Measurements from ENCODE around the gene GRM4. TPM values are rescaled to one million over a fixed set of nuclear protein-coding genes. Genes with fewer than 3 reads are reported as not detected.
"Not testable (repeated sequence)": the region's sequence is repeated elsewhere in the genome, so short reads cannot be mapped to it uniquely, and the experiment has no call there.

Gene GRM4
- polyA plus RNA-seq (2012; ENCODE audit: insufficient read depth, insufficient read length): 1.8 TPM

GRCh38 chr6:34146021-34146782 is at the start of gene GRM4:
Gene GRM4 (minus strand): TSS chr6:34146087. CDS start chr6:34133496, 12,591 bp downstream.
- DNase-seq (ENCODE audit: low read depth, low spot score): no peak
- H3K4me3 ChIP-seq (ENCODE audit: low read length): peak within 1 kb of the TSS; percentile 43

- H3K4me3 ChIP-seq (ENCODE audit: low read length): no peak overlapping the region
- DNase-seq (ENCODE audit: low read depth, low spot score): no peak
Measured at GRCh38 chr6:34194772-34195171, 48.9 kb upstream of the GRM4 start.

GRCh38 chr6:34190504-34191122 is 44.7 kb upstream of the GRM4 start:
- H3K4me3 ChIP-seq (ENCODE audit: low read length): no peak overlapping the region
- no peak for DNase-seq (ENCODE audit: low read depth, low spot score)

- H3K4me3 ChIP-seq (ENCODE audit: low read length): no peak overlapping the region
- peak; percentile 39 for DNase-seq (ENCODE audit: low read depth, low spot score)
Measured at GRCh38 chr6:34189806-34190503, 44.1 kb upstream of the GRM4 start.

- not testable (repeated sequence) for DNase-seq (ENCODE audit: low read depth, low spot score); H3K4me3 ChIP-seq (ENCODE audit: low read length)
Measured at GRCh38 chr6:34184726-34185125, 38.8 kb upstream of the GRM4 start.

- H3K4me3 ChIP-seq (ENCODE audit: low read length): peak overlapping the region; percentile 40
- DNase-seq (ENCODE audit: low read depth, low spot score): peak; percentile 98
Measured at GRCh38 chr6:34182751-34183531, 37.1 kb upstream of the GRM4 start.

- no peak for DNase-seq (ENCODE audit: low read depth, low spot score)
- no peak overlapping the region for H3K4me3 ChIP-seq (ENCODE audit: low read length)
Measured at GRCh38 chr6:34181908-34182307, 36.0 kb upstream of the GRM4 start.

- H3K4me3 ChIP-seq (ENCODE audit: low read length): no peak overlapping the region
- DNase-seq (ENCODE audit: low read depth, low spot score): no peak
Measured at GRCh38 chr6:34179106-34179720, 33.3 kb upstream of the GRM4 start.

GRCh38 chr6:34178357-34179105 is 32.6 kb upstream of the GRM4 start:
- no peak for DNase-seq (ENCODE audit: low read depth, low spot score)

GRCh38 chr6:34177181-34177591 is 31.3 kb upstream of the GRM4 start:
- no peak for DNase-seq (ENCODE audit: low read depth, low spot score)

More at GRCh38 chr6:34178357-34179105, 32.6 kb upstream of the GRM4 start:
- no peak overlapping the region for H3K4me3 ChIP-seq (ENCODE audit: low read length)

GRCh38 chr6:34176261-34177031 is 30.6 kb upstream of the GRM4 start:
- H3K4me3 ChIP-seq (ENCODE audit: low read length): no peak overlapping the region
- no peak for DNase-seq (ENCODE audit: low read depth, low spot score)

More at GRCh38 chr6:34177181-34177591, 31.3 kb upstream of the GRM4 start:
- no peak overlapping the region for H3K4me3 ChIP-seq (ENCODE audit: low read length)

GRCh38 chr6:34174846-34175399 is 29.0 kb upstream of the GRM4 start:
- no peak for DNase-seq (ENCODE audit: low read depth, low spot score)
- H3K4me3 ChIP-seq (ENCODE audit: low read length): no peak overlapping the region

GRCh38 chr6:34172961-34173775 is 27.3 kb upstream of the GRM4 start:
- H3K4me3 ChIP-seq (ENCODE audit: low read length): no peak overlapping the region
- no peak for DNase-seq (ENCODE audit: low read depth, low spot score)

GRCh38 chr6:34170346-34170745 is 24.5 kb upstream of the GRM4 start:
- no peak for DNase-seq (ENCODE audit: low read depth, low spot score)
- no peak overlapping the region for H3K4me3 ChIP-seq (ENCODE audit: low read length)

GRCh38 chr6:34169897-34170296 is 24.0 kb upstream of the GRM4 start:
- DNase-seq (ENCODE audit: low read depth, low spot score): no peak
- no peak overlapping the region for H3K4me3 ChIP-seq (ENCODE audit: low read length)

- no peak overlapping the region for H3K4me3 ChIP-seq (ENCODE audit: low read length)
- no peak for DNase-seq (ENCODE audit: low read depth, low spot score)
Measured at GRCh38 chr6:34161857-34162515, 16.1 kb upstream of the GRM4 start.

Data from Jurkat, Clone E6-1 (cell line).